Naive thymus-derived CD4-positive, alpha-beta T cell (primary cell): ENCODE data around the gene TAOK1. TPM values are rescaled to one million over a fixed set of nuclear protein-coding genes. Genes with fewer than 3 reads are reported as not detected.

Experiments
- ATAC-seq: fragments of 150-1000 bp; cut with Tn5 transposase; 2 replicates; pipeline ENCODE4 v1.10.0; 2021; ENCODE audit warnings: mild to moderate bottlenecking, moderate library complexity
- CTCF ChIA-PET: fragments of 350-600 bp; sonication (Branson Sonifier 250); formaldehyde crosslinking; loops from one replicate; lab custom pipeline; 2021; ENCODE audit warnings: antibody characterized with exemption; lab: Charles Lee
- POLR2A ChIA-PET: fragments of 350-600 bp; sonication (Branson Sonifier 250); formaldehyde crosslinking; loops from one replicate; lab custom pipeline; 2021; ENCODE audit warnings: antibody characterized with exemption, inconsistent platforms; lab: Charles Lee
- DNase-seq, 9 donors: peaks; one replicate each; pipeline versions ENCODE4 v3.0.0 to v3.0.0-alpha.2; 2020 to 2022; ENCODE audit warnings: mixed read lengths in 1 of 9
- H3K27ac ChIP-seq: one replicate; pipeline ENCODE4 v1.7.0; 2013; ENCODE audit warnings: mild to moderate bottlenecking, low read depth, low read length, moderate library complexity
- H3K27me3 ChIP-seq, 2 donors: one replicate each; pipeline ENCODE4 v1.7.0; 2013; ENCODE audit warnings: low read length in 2 of 2, mild to moderate bottlenecking in 2 of 2, moderate library complexity in 2 of 2; ENCODE audit not compliant: control insufficient read depth in 2 of 2, insufficient read depth in 2 of 2
- H3K36me3 ChIP-seq, 3 experiments: 1 replicate in 2 of 3; 2 replicates in 1 of 3; pipeline ENCODE4 v1.7.0; 2013; ENCODE audit warnings: low read length in 3 of 3, mild to moderate bottlenecking in 3 of 3, moderate library complexity in 1 of 3; ENCODE audit not compliant: insufficient read depth in 3 of 3, control insufficient read depth in 2 of 3
- H3K4me1 ChIP-seq, 2 donors: one replicate each; pipeline ENCODE4 v1.7.0; 2013; ENCODE audit warnings: low read length in 2 of 2, mild to moderate bottlenecking in 2 of 2, moderate library complexity in 1 of 2; ENCODE audit not compliant: control insufficient read depth in 2 of 2, insufficient read depth in 2 of 2
- H3K4me3 ChIP-seq: 2 replicates; pipeline ENCODE4 v1.7.0; 2013; ENCODE audit warnings: mild to moderate bottlenecking, low read length
- H3K9me3 ChIP-seq, 3 experiments: 1 replicate in 2 of 3; 2 replicates in 1 of 3; pipeline ENCODE4 v1.7.0; 2013; ENCODE audit warnings: low read length in 3 of 3; ENCODE audit not compliant: control insufficient read depth in 2 of 3
- H3K27ac Mint-ChIP-seq, 9 donors: one replicate each; pipeline ENCODE4 v1.8.0; 2020 to 2022; ENCODE audit warnings: mixed read lengths in 9 of 9, mild to moderate bottlenecking in 8 of 9, moderate library complexity in 5 of 9, inconsistent platforms in 2 of 9
- H3K27me3 Mint-ChIP-seq, 5 donors: one replicate each; pipeline ENCODE4 v1.8.0; 2021 to 2022; ENCODE audit warnings: mixed read lengths in 5 of 5, mild to moderate bottlenecking in 1 of 5
- H3K36me3 Mint-ChIP-seq, 5 donors: one replicate each; pipeline ENCODE4 v1.8.0; 2020 to 2022; ENCODE audit warnings: mixed read lengths in 5 of 5, mild to moderate bottlenecking in 3 of 5, inconsistent platforms in 1 of 5
- H3K4me1 Mint-ChIP-seq, 7 donors: one replicate each; pipeline ENCODE4 v1.8.0; 2020 to 2022; ENCODE audit warnings: mixed read lengths in 7 of 7, mild to moderate bottlenecking in 3 of 7, inconsistent platforms in 1 of 7
- H3K4me3 Mint-ChIP-seq, 10 donors: one replicate each; pipeline ENCODE4 v1.8.0; 2020 to 2022; ENCODE audit warnings: mild to moderate bottlenecking in 10 of 10, mixed read lengths in 10 of 10, moderate library complexity in 6 of 10, inconsistent platforms in 2 of 10
- H3K9me3 Mint-ChIP-seq, 11 donors: one replicate each; pipeline ENCODE4 v1.8.0; 2020 to 2022; ENCODE audit warnings: mixed read lengths in 11 of 11, mild to moderate bottlenecking in 4 of 11, inconsistent platforms in 1 of 11, moderate library complexity in 1 of 11
- intact Hi-C, 2 donors: fragments of 100-400 bp; cut with micrococcal nuclease; formaldehyde crosslinking; loops; one replicate each; pipeline ENCODE4 v1.15.1; 2023
- polyA plus RNA-seq, 2 donors: library from polyadenylated mRNA; unstranded; fragments of 300-500 nt; fragmentation: Illumina TruSeq; gene quantifications; one replicate each; pipeline ENCODE4 v1.2.3, GENCODE V29; 2021
- total RNA-seq, 6 experiments: library from RNA in 5 of 6; stranded (reverse) in 5 of 6; gene quantifications; 1 replicate in 5 of 6; 2 replicates in 1 of 6; pipeline ENCODE4 v1.2.3 and lab custom pipeline; 2021 to 2026

TAOK1 gene
- total and polyA plus RNA-seq, 7 experiments from 2014 or later = 2.2 to 70.1 (median 63.9) TPM

DNA sequence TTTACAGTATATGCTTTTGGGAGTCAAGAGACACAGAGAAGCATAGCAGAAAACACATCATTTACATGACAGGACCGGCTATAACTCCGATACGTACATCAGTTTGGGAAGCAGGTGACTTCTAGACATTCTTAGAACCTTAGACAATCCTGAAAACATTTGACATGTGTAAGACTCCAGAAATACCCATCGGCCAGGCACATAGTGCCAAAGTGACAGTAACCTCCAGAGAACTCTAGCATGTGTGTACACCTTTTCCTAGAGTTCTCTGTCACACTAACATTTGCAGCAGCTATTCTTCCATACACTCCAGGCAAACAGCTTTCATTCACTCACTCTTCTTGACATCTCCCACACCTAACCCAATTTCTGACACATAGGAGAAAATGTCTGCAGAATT is 3.4 kb upstream of the TAOK1 start:
- Mint-ChIP-seq H3K9me3 (no peaks in the 10 kb centered on the region), H3K4me3 (no peak overlapping the region), H3K27ac (no peak overlapping the region), H3K27me3 (peaks cover 0 to 2% (median 0%) of the 10 kb centered on the region in 5 donors), H3K4me1 (peaks cover 8 to 16% (median 13%) of the 10 kb centered on the region in 7 donors), H3K36me3 (peaks cover 0 to 4% (median 0%) of the 10 kb centered on the region in 5 donors)
- intact Hi-C loops = no loop called here
- ChIA-PET CTCF (no interaction called here), POLR2A (interaction anchor here (1.0 kb wide), 1 partner anchor 21 kb away, joined by 4 read pairs; no protein-coding TSS in a partner anchor)
- ATAC-seq (no peak), DNase-seq (no peak)
- Histone ChIP-seq H3K9me3 (no peaks in the 10 kb centered on the region), H3K4me1 (peaks cover 0 to 5% of the 10 kb centered on the region in 2 donors), H3K27ac (no peak overlapping the region), H3K27me3 (no peaks in the 10 kb centered on the region), H3K36me3 (peaks cover 0 to 10% (median 0%) of the 10 kb centered on the region in 3 experiments), H3K4me3 (no peak overlapping the region)

DNA sequence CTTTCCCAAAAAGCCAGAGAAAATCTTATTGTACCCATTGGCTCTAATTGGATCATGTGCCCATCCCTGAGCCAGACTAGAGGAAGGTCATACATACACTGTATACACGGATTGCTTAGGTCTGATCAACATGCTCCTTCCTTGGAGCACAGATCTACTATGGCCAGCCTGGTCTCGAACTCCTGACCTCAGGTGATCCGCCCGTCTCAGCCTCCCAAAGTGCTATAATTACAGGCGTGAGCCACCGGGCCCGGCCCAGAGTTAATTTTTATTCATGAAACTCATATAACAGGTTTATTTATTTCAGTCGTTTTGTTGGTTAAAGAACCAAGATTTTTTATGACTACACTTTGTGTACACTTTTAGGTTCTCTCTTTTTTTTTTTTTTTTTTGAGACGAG is 1.2 kb upstream of the TAOK1 start:
- ATAC-seq (no peak), DNase-seq (no peak)
- Mint-ChIP-seq H3K36me3 (peaks cover 0 to 10% (median 0%) of the 10 kb centered on the region in 5 donors), H3K27me3 (peaks cover 0 to 2% (median 0%) of the 10 kb centered on the region in 5 donors), H3K27ac (peak overlapping the region in 2 of 9 donors; percentile 30 to 44), H3K4me1 (peaks cover 26 to 38% (median 33%) of the 10 kb centered on the region in 7 donors), H3K9me3 (no peaks in the 10 kb centered on the region), H3K4me3 (peak overlapping the region; percentile 36 to 99 (median 54))
- Histone ChIP-seq H3K9me3 (no peaks in the 10 kb centered on the region), H3K27me3 (no peaks in the 10 kb centered on the region), H3K4me3 (no peak overlapping the region), H3K27ac (no peak overlapping the region), H3K4me1 (peaks cover 14 to 25% of the 10 kb centered on the region in 2 donors), H3K36me3 (peaks cover 0 to 10% (median 0%) of the 10 kb centered on the region in 3 experiments)
- intact Hi-C loops = no loop called here
- CTCF ChIA-PET = no interaction called here
- POLR2A ChIA-PET = no interaction called here

DNA sequence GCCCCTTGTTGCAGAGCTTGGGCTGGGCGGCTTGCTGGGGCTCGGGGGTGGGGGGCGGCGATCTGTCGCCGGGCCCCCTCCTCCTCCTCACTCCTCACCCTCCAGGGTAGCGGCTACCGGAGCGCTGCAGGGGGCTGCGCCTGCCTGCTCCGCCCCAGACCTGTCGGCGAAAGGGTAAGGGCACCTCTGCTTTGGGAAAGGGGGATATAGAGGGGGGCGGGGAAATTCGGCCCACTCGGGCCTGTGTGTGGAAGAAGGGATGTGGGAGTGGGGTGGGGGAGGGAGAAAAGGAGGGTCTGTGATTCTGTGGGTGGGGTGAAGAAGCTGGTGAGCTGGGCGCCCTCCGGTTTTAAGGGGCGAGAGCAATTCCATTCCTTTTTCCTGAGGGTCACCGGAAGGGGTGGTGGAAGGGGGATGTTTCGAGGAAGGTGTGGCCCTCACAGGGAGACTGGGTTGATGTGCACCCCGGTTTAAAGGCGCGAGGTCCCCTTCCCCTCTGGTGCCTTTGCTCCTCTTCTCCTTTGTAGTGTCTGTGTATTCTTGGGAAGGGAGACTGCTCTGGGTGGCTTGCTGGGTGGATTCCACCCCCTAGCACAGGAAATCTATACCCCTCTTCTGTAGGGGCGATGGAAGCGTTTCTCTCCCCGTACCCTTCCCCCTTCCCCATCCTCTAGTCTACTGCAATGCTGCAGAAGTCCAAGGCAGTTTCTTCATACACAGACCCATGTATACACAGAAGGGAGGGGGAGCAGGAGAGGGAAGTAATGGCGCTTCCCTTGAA is 878 bp downstream of the TAOK1 start:
- Histone ChIP-seq H3K27ac (peak overlapping the region; percentile 98), H3K4me1 (peaks cover 14 to 25% of the 10 kb centered on the region in 2 donors), H3K9me3 (no peaks in the 10 kb centered on the region), H3K4me3 (peak overlapping the region; percentile 94), H3K27me3 (no peaks in the 10 kb centered on the region), H3K36me3 (peaks cover 0 to 10% (median 0%) of the 10 kb centered on the region in 3 experiments)
- ChIA-PET POLR2A (interaction anchor here (0.7 to 1.5 kb wide), 5 partner anchors 11 to 439 kb away, joined by 3 to 8 read pairs (median 3); partner anchors contain the start of gene PHF12), CTCF (interaction anchor here (0.6 kb wide), 1 partner anchor 130 kb away, joined by 4 read pairs; no protein-coding TSS in a partner anchor)
- Mint-ChIP-seq H3K36me3 (peaks cover 0 to 13% (median 0%) of the 10 kb centered on the region in 5 donors), H3K9me3 (no peaks in the 10 kb centered on the region), H3K4me1 (peaks cover 36 to 50% (median 44%) of the 10 kb centered on the region in 7 donors), H3K27ac (peak overlapping the region; percentile 87 to 98 (median 93)), H3K4me3 (peak overlapping the region; percentile 92 to 98 (median 95)), H3K27me3 (peaks cover 0 to 2% (median 0%) of the 10 kb centered on the region in 5 donors)
- peak in 6 of 9 donors; percentile 7 to 23 (median 9) for DNase-seq
- ATAC-seq = no peak
- intact Hi-C loops = loop anchor here (1.0 to 10.0 kb wide), 9 partner anchors 21 to 1924 kb away; partner anchors contain the start of genes NUFIP2 (in 2 of the 2), TP53I13 (in 2 of the 2), EVI2B (in 1 of the 2) and NSRP1 (in 1 of the 2)

DNA sequence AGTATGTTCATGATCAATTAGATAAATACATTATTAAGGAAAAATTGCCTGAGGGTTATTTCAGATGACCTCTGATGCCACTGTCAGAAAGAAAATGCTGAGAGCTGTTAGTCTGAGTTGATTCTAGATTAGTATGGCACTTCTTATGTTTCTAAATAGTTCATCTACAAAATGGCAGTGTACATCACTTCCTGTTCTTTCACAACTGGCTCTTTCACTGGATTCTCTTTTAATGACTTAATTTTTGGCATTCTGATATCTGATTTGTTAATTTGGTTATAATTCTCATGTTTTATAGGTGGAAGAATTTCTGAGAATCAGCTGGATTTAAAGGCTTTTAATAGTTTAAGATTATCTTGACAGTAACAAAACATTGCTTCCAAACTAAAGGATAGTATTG is 3.3 kb downstream of the TAOK1 start:
- Histone ChIP-seq H3K27me3 (no peaks in the 10 kb centered on the region), H3K36me3 (peaks cover 0 to 10% (median 0%) of the 10 kb centered on the region in 3 experiments), H3K9me3 (no peaks in the 10 kb centered on the region), H3K4me3 (peak overlapping the region; percentile 4), H3K27ac (no peak overlapping the region), H3K4me1 (peaks cover 14 to 25% of the 10 kb centered on the region in 2 donors)
- Mint-ChIP-seq H3K36me3 (peaks cover 0 to 13% (median 0%) of the 10 kb centered on the region in 5 donors), H3K27me3 (peaks cover 0 to 2% (median 0%) of the 10 kb centered on the region in 5 donors), H3K4me3 (peak overlapping the region in 9 of 10 donors; percentile 65 to 98 (median 92)), H3K9me3 (no peaks in the 10 kb centered on the region), H3K4me1 (peaks cover 36 to 53% (median 44%) of the 10 kb centered on the region in 7 donors), H3K27ac (peak overlapping the region in 4 of 9 donors; percentile 3 to 55 (median 17))
- intact Hi-C loops = loop anchor here (5.0 to 10.0 kb wide), 3 partner anchors 369 to 1921 kb away; partner anchors contain the start of genes EVI2B (in 1 of the 2) and SSH2 (in 1 of the 2)
- CTCF ChIA-PET = interaction anchor here (1.5 kb wide), 1 partner anchor 23 kb away, joined by 6 read pairs; no protein-coding TSS in a partner anchor
- DNase-seq (peak in 1 of 9 donors; percentile 2), ATAC-seq (no peak)
- POLR2A ChIA-PET = interaction anchor here (0.5 to 0.6 kb wide), 2 partner anchors 10 to 1137 kb away, joined by 3 to 5 read pairs; no protein-coding TSS in a partner anchor

DNA sequence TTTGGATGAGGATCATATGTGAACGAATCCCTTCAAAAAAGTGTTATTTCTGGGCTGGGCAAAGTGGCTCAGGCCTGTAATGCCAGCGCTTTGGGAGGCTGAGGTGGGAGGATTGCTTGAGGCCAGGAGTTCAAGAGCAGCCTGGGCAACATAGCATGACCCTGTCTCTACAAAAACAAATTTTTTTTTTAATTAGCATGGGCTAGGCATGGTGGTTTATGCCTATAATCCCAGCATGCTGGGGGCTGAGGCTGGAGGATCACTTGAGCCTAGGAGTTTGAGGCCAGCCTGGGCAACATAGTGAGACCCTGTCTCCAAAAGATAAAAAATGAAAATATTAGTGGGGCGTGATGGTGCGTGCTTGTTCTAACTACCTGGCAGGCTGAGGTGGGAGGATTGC is 4.6 kb downstream of the TAOK1 start:
- peak overlapping the region in 2 of 9 donors; percentile 26 to 30 for H3K27ac Mint-ChIP-seq
- peaks cover 0 to 16% (median 0%) of the 10 kb centered on the region in 5 donors for H3K36me3 Mint-ChIP-seq
- peaks cover 14 to 25% of the 10 kb centered on the region in 2 donors for H3K4me1 ChIP-seq
- intact Hi-C loops = loop anchor here (5.0 to 10.0 kb wide), 3 partner anchors 368 to 1920 kb away; partner anchors contain the start of genes EVI2B (in 1 of the 2) and SSH2 (in 1 of the 2)
- CTCF ChIA-PET = no interaction called here
- H3K4me1 Mint-ChIP-seq = peaks cover 31 to 52% (median 40%) of the 10 kb centered on the region in 7 donors
- no peaks in the 10 kb centered on the region for H3K27me3 ChIP-seq
- H3K9me3 ChIP-seq = no peaks in the 10 kb centered on the region
- no peak overlapping the region for H3K27ac ChIP-seq
- ATAC-seq (no peak), DNase-seq (no peak)
- H3K4me3 ChIP-seq = no peak overlapping the region
- H3K27me3 Mint-ChIP-seq = peaks cover 0 to 2% (median 0%) of the 10 kb centered on the region in 5 donors
- H3K36me3 ChIP-seq = peaks cover 0 to 13% (median 0%) of the 10 kb centered on the region in 3 experiments
- POLR2A ChIA-PET = no interaction called here
- H3K4me3 Mint-ChIP-seq = peak overlapping the region in 5 of 10 donors; percentile 16 to 40 (median 25)
- no peaks in the 10 kb centered on the region for H3K9me3 Mint-ChIP-seq

DNA sequence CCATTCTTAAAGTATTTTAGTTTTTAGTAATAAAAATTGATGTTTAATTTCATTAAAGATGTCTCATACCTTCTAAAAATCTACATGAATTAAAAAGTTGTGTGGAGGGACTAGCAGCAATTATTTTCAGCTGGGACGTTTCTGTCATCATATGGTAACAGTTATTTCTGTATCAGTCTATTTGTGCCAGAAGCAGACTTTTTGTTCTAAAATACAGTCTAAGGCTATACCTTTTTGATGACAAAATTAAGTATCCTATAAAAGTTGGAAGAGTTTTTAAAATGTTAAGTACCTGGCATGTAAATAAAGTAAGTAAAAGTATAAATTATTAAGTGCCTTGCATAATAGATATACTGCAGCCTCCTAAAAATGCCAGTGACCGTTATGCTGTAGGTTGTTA is 5.9 kb downstream of the TAOK1 start:
- H3K27ac Mint-ChIP-seq = no peak overlapping the region
- intact Hi-C loops = loop anchor here in 1 of 2 donors (10.0 kb wide), 1 partner anchor 1919 kb away; the partner anchor contains the start of gene EVI2B

More for the DNA sequence above, 5.9 kb downstream of the TAOK1 start:
- POLR2A ChIA-PET = no interaction called here
- Mint-ChIP-seq H3K4me1 (peaks cover 34 to 54% (median 42%) of the 10 kb centered on the region in 7 donors), H3K36me3 (peaks cover 5 to 19% (median 6%) of the 10 kb centered on the region in 5 donors), H3K9me3 (no peaks in the 10 kb centered on the region), H3K27me3 (no peaks in the 10 kb centered on the region), H3K4me3 (no peak overlapping the region)
- Histone ChIP-seq H3K36me3 (peaks cover 0 to 6% (median 0%) of the 10 kb centered on the region in 3 experiments), H3K4me1 (peaks cover 14 to 25% of the 10 kb centered on the region in 2 donors), H3K9me3 (no peaks in the 10 kb centered on the region), H3K27me3 (no peaks in the 10 kb centered on the region), H3K4me3 (no peak overlapping the region), H3K27ac (no peak overlapping the region)
- no peak for DNase-seq
- no peak for ATAC-seq
- CTCF ChIA-PET = interaction anchor here (1.2 kb wide), 1 partner anchor 26 kb away, joined by 3 read pairs; no protein-coding TSS in a partner anchor
